ENCODE data around the gene PIBF1. TPM values are rescaled to one million over a fixed set of nuclear protein-coding genes. Genes with fewer than 3 reads are reported as not detected.

The PIBF1 gene
- total RNA-seq, 2 experiments from 2014 or later: 24.3 to 24.7 TPM

GRCh38 chr13:73058736-73059459, 277.0 kb downstream of the PIBF1 start, which contains the start of gene KLF5:
TSS of gene KLF5 (plus strand) at chr13:73059005. CDS start at chr13:73059328, 323 bp downstream.
- Mint-ChIP-seq H3K4me3 (peak within 1 kb of the TSS; percentile 75), H3K9me3 (no peaks in the 10 kb centered on the region), H3K27me3 (peaks cover 16% of the 10 kb centered on the region), H3K36me3 (no peaks in the 10 kb centered on the region), H3K27ac (no peak within 1 kb of the TSS), H3K4me1 (ENCODE audit: low read depth) (peaks cover 17% of the 10 kb centered on the region)
- ChIA-PET CTCF (interaction anchor here (0.6 to 1.2 kb wide), 5 partner anchors 9 to 747 kb away, joined by 3 to 4 read pairs (median 3); no protein-coding TSS in a partner anchor), POLR2A (interaction anchor here (1.8 kb wide), 1 partner anchor 195 kb away, joined by 6 read pairs; no protein-coding TSS in a partner anchor)
- intact Hi-C loops (cut with micrococcal nuclease): loop anchor here (1.0 to 10.0 kb wide), 6 partner anchors 164 to 1073 kb away; partner anchors contain the start of genes BORA, KLF12, MZT1 and PIBF1
- peak; percentile 97 for DNase-seq

- POLR2A ChIA-PET: interaction anchor here (0.5 to 1.8 kb wide), 2 partner anchors 195 to 695 kb away, joined by 4 to 6 read pairs; no protein-coding TSS in a partner anchor
- CTCF ChIA-PET: interaction anchor here (0.6 to 1.2 kb wide), 5 partner anchors 10 to 747 kb away, joined by 3 to 4 read pairs (median 3); no protein-coding TSS in a partner anchor
- Mint-ChIP-seq H3K27ac (no peak overlapping the region), H3K4me3 (peak overlapping the region; percentile 72), H3K36me3 (no peaks in the 10 kb centered on the region), H3K9me3 (no peaks in the 10 kb centered on the region), H3K4me1 (ENCODE audit: low read depth) (peaks cover 17% of the 10 kb centered on the region), H3K27me3 (peaks cover 13% of the 10 kb centered on the region)
- intact Hi-C loops (cut with micrococcal nuclease): loop anchor here (2.0 to 10.0 kb wide), 4 partner anchors 335 to 1073 kb away; partner anchors contain the start of genes BORA, KLF12 and MZT1
- peak; percentile 60 for DNase-seq
Measured at GRCh38 chr13:73059460-73060250, 277.7 kb downstream of the PIBF1 start.

GRCh38 chr13:73060251-73061160, 278.6 kb downstream of the PIBF1 start:
- Mint-ChIP-seq H3K9me3 (no peaks in the 10 kb centered on the region), H3K36me3 (no peaks in the 10 kb centered on the region), H3K4me3 (peak overlapping the region; percentile 72), H3K27me3 (peaks cover 9% of the 10 kb centered on the region), H3K4me1 (ENCODE audit: low read depth) (peaks cover 17% of the 10 kb centered on the region), H3K27ac (no peak overlapping the region)
- ChIA-PET CTCF (interaction anchor here (0.6 to 0.7 kb wide), 2 partner anchors 245 to 262 kb away, joined by 3 read pairs; no protein-coding TSS in a partner anchor), POLR2A (interaction anchor here (0.5 to 1.8 kb wide), 2 partner anchors 196 to 695 kb away, joined by 4 to 6 read pairs; no protein-coding TSS in a partner anchor)
- intact Hi-C loops (cut with micrococcal nuclease): no loop called here
- DNase-seq: no peak

GRCh38 chr13:73061473-73061872, 279.5 kb downstream of the PIBF1 start:
- no peak for DNase-seq
- H3K27me3 Mint-ChIP-seq: peaks cover 3% of the 10 kb centered on the region
- no peak overlapping the region for H3K4me3 Mint-ChIP-seq
- H3K9me3 Mint-ChIP-seq: no peaks in the 10 kb centered on the region
- ChIA-PET POLR2A (no interaction called here), CTCF (interaction anchor here (0.5 kb wide), 1 partner anchor 774 kb away, joined by 3 read pairs; no protein-coding TSS in a partner anchor)
- H3K27ac Mint-ChIP-seq: no peak overlapping the region
- peaks cover 17% of the 10 kb centered on the region for H3K4me1 Mint-ChIP-seq (ENCODE audit: low read depth)
- intact Hi-C loops (cut with micrococcal nuclease): no loop called here
- no peaks in the 10 kb centered on the region for H3K36me3 Mint-ChIP-seq

GRCh38 chr13:73061876-73062275, 279.9 kb downstream of the PIBF1 start:
- Mint-ChIP-seq H3K27me3 (peaks cover 3% of the 10 kb centered on the region), H3K36me3 (no peaks in the 10 kb centered on the region), H3K4me1 (ENCODE audit: low read depth) (peaks cover 17% of the 10 kb centered on the region), H3K4me3 (no peak overlapping the region), H3K9me3 (no peaks in the 10 kb centered on the region), H3K27ac (no peak overlapping the region)
- DNase-seq: no peak
- ChIA-PET CTCF (interaction anchor here (0.5 kb wide), 1 partner anchor 773 kb away, joined by 3 read pairs; no protein-coding TSS in a partner anchor), POLR2A (no interaction called here)
- intact Hi-C loops (cut with micrococcal nuclease): no loop called here

- Mint-ChIP-seq H3K27ac (no peak overlapping the region), H3K36me3 (no peaks in the 10 kb centered on the region), H3K9me3 (no peaks in the 10 kb centered on the region), H3K4me3 (no peak overlapping the region), H3K27me3 (peaks cover 3% of the 10 kb centered on the region), H3K4me1 (ENCODE audit: low read depth) (peaks cover 17% of the 10 kb centered on the region)
- intact Hi-C loops (cut with micrococcal nuclease): no loop called here
- CTCF ChIA-PET: no interaction called here
- no peak for DNase-seq
- POLR2A ChIA-PET: no interaction called here
Measured at GRCh38 chr13:73062468-73062867, 280.5 kb downstream of the PIBF1 start.

- no peaks in the 10 kb centered on the region for H3K9me3 Mint-ChIP-seq
- no peak for DNase-seq
- ChIA-PET POLR2A (no interaction called here), CTCF (no interaction called here)
- no peak overlapping the region for H3K27ac Mint-ChIP-seq
- H3K36me3 Mint-ChIP-seq: no peaks in the 10 kb centered on the region
- intact Hi-C loops (cut with micrococcal nuclease): no loop called here
- H3K4me1 Mint-ChIP-seq (ENCODE audit: low read depth): peaks cover 14% of the 10 kb centered on the region
- no peak overlapping the region for H3K4me3 Mint-ChIP-seq
- peaks cover 3% of the 10 kb centered on the region for H3K27me3 Mint-ChIP-seq
Measured at GRCh38 chr13:73063166-73063565, 281.2 kb downstream of the PIBF1 start.

GRCh38 chr13:73065036-73065435, 283.1 kb downstream of the PIBF1 start:
- no peak overlapping the region for H3K27ac Mint-ChIP-seq
- H3K4me3 Mint-ChIP-seq: no peak overlapping the region
- no peaks in the 10 kb centered on the region for H3K27me3 Mint-ChIP-seq
- DNase-seq: no peak
- ChIA-PET CTCF (no interaction called here), POLR2A (no interaction called here)
- H3K36me3 Mint-ChIP-seq: no peaks in the 10 kb centered on the region
- intact Hi-C loops (cut with micrococcal nuclease): no loop called here
- no peaks in the 10 kb centered on the region for H3K9me3 Mint-ChIP-seq
- peaks cover 9% of the 10 kb centered on the region for H3K4me1 Mint-ChIP-seq (ENCODE audit: low read depth)

- Mint-ChIP-seq H3K9me3 (no peaks in the 10 kb centered on the region), H3K4me3 (no peak overlapping the region), H3K27ac (no peak overlapping the region), H3K4me1 (ENCODE audit: low read depth) (peaks cover 1% of the 10 kb centered on the region), H3K36me3 (no peaks in the 10 kb centered on the region), H3K27me3 (no peaks in the 10 kb centered on the region)
- POLR2A ChIA-PET: no interaction called here
- CTCF ChIA-PET: no interaction called here
- DNase-seq: no peak
- intact Hi-C loops (cut with micrococcal nuclease): no loop called here
Measured at GRCh38 chr13:73065665-73066340, 283.9 kb downstream of the PIBF1 start.

All from activated CD4-positive, alpha-beta memory T cell treated with anti-CD3 and anti-CD28 coated beads for 36 hours (primary cell).